Kidney (tissue), 14 donors: ENCODE results near the gene MICB. TPM values are rescaled to one million over a fixed set of nuclear protein-coding genes. Genes with fewer than 3 reads are reported as not detected.

Experiments
- DNase-seq, 5 donors: peaks; one replicate each; pipeline ENCODE4 v3.0.0-alpha.2; 2013 to 2020
- FAIRE-seq: peaks from 2 replicates; lab custom pipeline; 2012; peaks lifted over from hg19 to GRCh38; lab: Jason Lieb, UNC
- H3K27ac ChIP-seq, 2 donors: one replicate each; pipeline ENCODE4 v1.7.0; 2013; ENCODE audit warnings: low read depth in 2 of 2, low read length in 2 of 2, inconsistent platforms in 1 of 2
- H3K27me3 ChIP-seq: one replicate; pipeline ENCODE4 v1.7.1; 2013; ENCODE audit warnings: low read length, inconsistent platforms; ENCODE audit not compliant: control insufficient read depth, insufficient read depth
- H3K36me3 ChIP-seq, 3 donors: one replicate each; pipeline versions ENCODE4 v1.7.0 to v1.7.1; 2013; ENCODE audit warnings: low read length in 3 of 3, control low read depth in 1 of 3, inconsistent platforms in 1 of 3; ENCODE audit not compliant: insufficient read depth in 3 of 3, control insufficient read depth in 2 of 3
- H3K4me1 ChIP-seq, 3 donors: one replicate each; pipeline versions ENCODE4 v1.7.0 to v1.7.1; 2013; ENCODE audit warnings: low read length in 3 of 3, inconsistent platforms in 1 of 3, low read depth in 1 of 3; ENCODE audit not compliant: control insufficient read depth in 2 of 3, insufficient read depth in 2 of 3
- H3K4me3 ChIP-seq, 3 donors: one replicate each; pipeline versions ENCODE4 v1.7.0 to v1.8.1; 2013; ENCODE audit warnings: low read length in 3 of 3, control low read depth in 1 of 3, inconsistent platforms in 1 of 3
- H3K9ac ChIP-seq, 3 donors: one replicate each; pipeline versions ENCODE4 v1.7.0 to v1.7.1; 2013; ENCODE audit warnings: low read length in 3 of 3, control low read depth in 1 of 3, inconsistent platforms in 1 of 3
- H3K9me3 ChIP-seq, 3 donors: one replicate each; pipeline versions ENCODE4 v1.7.0 to v1.7.1; 2013; ENCODE audit warnings: low read length in 3 of 3, control low read depth in 1 of 3, inconsistent platforms in 1 of 3; ENCODE audit not compliant: control insufficient read depth in 2 of 3, insufficient read depth in 1 of 3
- intact Hi-C: fragments of 100-400 bp; cut with DNase I; formaldehyde crosslinking; loops from one replicate; pipeline ENCODE4 v1.11.1; 2022
- polyA plus RNA-seq: library from polyadenylated mRNA; stranded (reverse); fragments of 350-450 nt; fragmentation: Illumina TruSeq; extraction: RNeasy Lipid Tissue Mini Kit (QIAGEN cat#74804); gene quantifications from one replicate; pipeline ENCODE4 v1.2.3, GENCODE V29; 2014; ENCODE audit warnings: low read depth, low replicate concordance; ENCODE audit not compliant: insufficient read depth
- total RNA-seq: library from RNA; stranded (reverse); fragmentation: NEBNext Ultra II Directional; extraction: Animal tissue kit (Norgen Biotek cat#: 25700); gene quantifications from one replicate; pipeline ENCODE4 v1.2.1, GENCODE V29; 2021
- TF ChIP-seq, protein P1 (sequence below): IDR thresholded peaks from 3 replicates; pipeline ENCODE4 v1.5.1; 2012; ENCODE audit warnings: mild to moderate bottlenecking, moderate library complexity, borderline replicate concordance; ENCODE audit not compliant: insufficient read depth; ENCODE audit errors: extremely low read depth
- donor health status: control.
- donor health status: control.
- donor health status: control.
- donor health status: control.
- donor health status: control.
- donor health status: DM: yes; HTN: yes; CAD: no.
- donor health status: Normal renal cell carcinoma (clear cell type).

Gene MICB
- total and polyA plus RNA-seq, 2 donors from 2014 or later: 1.5 to 5.7 TPM

GRCh38 chr6:31528307-31528777, 30.4 kb downstream of the MICB start:
- DNase-seq (no peak), FAIRE-seq (no peak)
- TF ChIP-seq, protein P1, sequence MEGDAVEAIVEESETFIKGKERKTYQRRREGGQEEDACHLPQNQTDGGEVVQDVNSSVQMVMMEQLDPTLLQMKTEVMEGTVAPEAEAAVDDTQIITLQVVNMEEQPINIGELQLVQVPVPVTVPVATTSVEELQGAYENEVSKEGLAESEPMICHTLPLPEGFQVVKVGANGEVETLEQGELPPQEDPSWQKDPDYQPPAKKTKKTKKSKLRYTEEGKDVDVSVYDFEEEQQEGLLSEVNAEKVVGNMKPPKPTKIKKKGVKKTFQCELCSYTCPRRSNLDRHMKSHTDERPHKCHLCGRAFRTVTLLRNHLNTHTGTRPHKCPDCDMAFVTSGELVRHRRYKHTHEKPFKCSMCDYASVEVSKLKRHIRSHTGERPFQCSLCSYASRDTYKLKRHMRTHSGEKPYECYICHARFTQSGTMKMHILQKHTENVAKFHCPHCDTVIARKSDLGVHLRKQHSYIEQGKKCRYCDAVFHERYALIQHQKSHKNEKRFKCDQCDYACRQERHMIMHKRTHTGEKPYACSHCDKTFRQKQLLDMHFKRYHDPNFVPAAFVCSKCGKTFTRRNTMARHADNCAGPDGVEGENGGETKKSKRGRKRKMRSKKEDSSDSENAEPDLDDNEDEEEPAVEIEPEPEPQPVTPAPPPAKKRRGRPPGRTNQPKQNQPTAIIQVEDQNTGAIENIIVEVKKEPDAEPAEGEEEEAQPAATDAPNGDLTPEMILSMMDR: no peak
- Histone ChIP-seq H3K9me3 (no peaks in the 10 kb centered on the region), H3K27me3 (no peaks in the 10 kb centered on the region), H3K36me3 (peaks cover 9 to 25% (median 12%) of the 10 kb centered on the region in 3 donors), H3K9ac (no peak overlapping the region), H3K4me3 (no peak overlapping the region), H3K4me1 (peaks cover 0 to 7% (median 0%) of the 10 kb centered on the region in 3 donors), H3K27ac (no peak overlapping the region)
- intact Hi-C loops: no loop called here

DNA sequence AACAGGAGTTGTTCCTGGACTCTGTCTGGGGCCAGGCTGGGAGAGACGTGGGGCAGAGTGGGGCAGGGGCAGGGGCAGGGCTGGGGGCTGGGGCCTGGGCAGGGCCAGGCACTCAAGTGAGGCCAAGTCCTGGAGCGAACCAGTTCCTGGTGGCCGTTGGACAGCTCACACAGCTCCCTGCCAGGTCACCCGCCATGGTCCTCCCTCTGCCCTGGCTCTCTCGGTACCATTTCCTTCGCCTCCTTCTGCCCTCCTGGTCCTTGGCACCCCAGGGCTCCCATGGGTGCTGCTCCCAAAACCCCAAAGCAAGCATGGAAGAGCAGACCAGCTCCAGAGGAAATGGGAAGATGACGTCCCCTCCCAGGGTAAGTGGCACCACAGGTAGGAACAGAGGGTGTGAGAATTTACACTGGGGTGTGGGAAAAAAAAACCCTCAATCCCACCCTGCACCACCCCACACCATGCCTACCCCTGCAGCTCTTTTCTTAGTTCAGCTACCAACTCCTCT, 30.9 kb downstream of the MICB start, which contains the start of gene MCCD1:
TSS of gene MCCD1 (plus strand) at position 142 of the 508 bp plus-strand sequence. CDS start at position 195, 53 bp downstream.
- no peaks in the 10 kb centered on the region for H3K27me3 ChIP-seq
- H3K27ac ChIP-seq: peak within 1 kb of the TSS; percentile 40 to 74
- no peaks in the 10 kb centered on the region for H3K9me3 ChIP-seq
- TF ChIP-seq, protein P1: no peak
- FAIRE-seq (no peak), DNase-seq (peak; percentile 19 to 87 (median 33))
- intact Hi-C loops: no loop called here
- H3K36me3 ChIP-seq: peaks cover 9 to 30% (median 16%) of the 10 kb centered on the region in 3 donors
- peaks cover 0 to 7% (median 0%) of the 10 kb centered on the region in 3 donors for H3K4me1 ChIP-seq
- peak within 1 kb of the TSS in 1 of 3 donors; percentile 65 for H3K9ac ChIP-seq
- peak within 1 kb of the TSS in 2 of 3 donors; percentile 39 for H3K4me3 ChIP-seq

DNA sequence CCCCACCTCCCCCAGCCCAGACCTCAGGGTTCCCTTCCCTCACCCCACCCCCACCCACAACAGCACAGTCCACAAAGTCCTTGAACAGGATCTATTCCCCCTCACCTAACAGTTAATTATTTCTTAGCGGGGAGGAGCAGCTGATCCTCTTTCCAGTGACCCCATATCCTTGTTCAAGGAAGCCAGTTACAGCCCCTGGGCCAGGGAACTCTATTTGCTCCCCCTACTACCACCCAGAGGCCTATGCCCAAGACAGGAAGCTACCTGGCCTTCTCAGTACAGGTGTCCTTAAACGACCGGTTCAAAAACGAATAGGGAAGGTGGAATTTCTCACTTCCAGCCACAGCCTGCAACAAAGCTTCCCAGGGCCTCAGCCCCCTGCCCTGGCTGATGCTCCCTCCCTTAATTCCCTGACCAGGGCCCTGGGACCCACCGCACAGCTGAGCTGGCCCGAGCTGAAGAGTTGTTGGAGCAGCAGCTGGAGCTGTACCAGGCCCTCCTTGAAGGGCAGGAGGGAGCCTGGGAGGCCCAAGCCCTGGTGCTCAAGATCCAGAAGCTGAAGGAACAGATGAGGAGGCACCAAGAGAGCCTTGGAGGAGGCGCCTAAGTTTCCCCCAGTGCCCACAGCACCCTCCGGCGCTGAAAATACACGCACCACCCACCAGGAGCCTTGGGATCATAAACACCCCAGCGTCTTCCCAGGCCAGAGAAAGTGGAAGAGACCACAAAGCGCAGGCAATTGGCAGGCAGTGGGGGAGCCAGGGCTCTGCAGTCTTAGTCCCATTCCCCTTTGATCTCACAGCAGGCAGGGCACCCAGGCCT, 31.6 kb downstream of the MICB start:
- Histone ChIP-seq H3K4me3 (peak overlapping the region in 1 of 3 donors; percentile 39), H3K27ac (peak overlapping the region; percentile 40 to 74), H3K36me3 (peaks cover 13 to 36% (median 18%) of the 10 kb centered on the region in 3 donors), H3K9ac (peak overlapping the region in 1 of 3 donors; percentile 65), H3K4me1 (peaks cover 0 to 7% (median 0%) of the 10 kb centered on the region in 3 donors), H3K27me3 (no peaks in the 10 kb centered on the region), H3K9me3 (no peaks in the 10 kb centered on the region)
- FAIRE-seq (no peak), DNase-seq (peak in 4 of 5 donors; percentile 35 to 66 (median 58))
- TF ChIP-seq, protein P1: no peak
- intact Hi-C loops: no loop called here
